HCT116 (cell line): ENCODE data around the gene HS6ST3. TPM values are rescaled to one million over a fixed set of nuclear protein-coding genes. Genes with fewer than 3 reads are reported as not detected.

ENCODE experiments used
- ATAC-seq: fragments of 200-7000 bp; cut with Tn5 transposase; 2 replicates; pipeline ENCODE4 v1.9.1; 2020; ENCODE audit warnings: mild to moderate bottlenecking, moderate library complexity
- BruUV-seq: library from RNA; stranded (reverse); fragments of 400-500 nt; replicated peaks from 2 replicates; lab custom pipeline; 2021; lab: Mats Ljungman, UMichigan
- CTCF ChIA-PET: fragments of 300-600 bp; sonication (Branson Sonifier 250); formaldehyde crosslinking; loops from one replicate; lab custom pipeline; 2021; ENCODE audit warnings: antibody characterized with exemption; lab: Charles Lee
- POLR2A ChIA-PET: fragments of 300-600, 350-600 bp; sonication (Branson Sonifier 250); formaldehyde crosslinking; loops from one replicate; lab custom pipeline; 2021; ENCODE audit warnings: antibody characterized with exemption; lab: Charles Lee
- RAD21 ChIA-PET, 2 experiments: fragments of 300-600 bp; sonication (Branson Sonifier 250); formaldehyde crosslinking; loops; one replicate each; lab custom pipeline; 2023; ENCODE audit warnings: low total read pairs in 2 of 2; ENCODE audit not compliant: uncharacterized antibody in 2 of 2, unreplicated experiment in 2 of 2, low non-redundant PET in 1 of 2; lab: Charles Lee
- DNase-seq: peaks from one replicate; pipeline ENCODE4 v3.0.0-alpha.2; 2010; ENCODE audit warnings: low read depth, low spot score
- H2AFZ ChIP-seq: fragments of 200-600 bp; shearing (Covaris generic), sonication (generic); 2 replicates; pipeline ENCODE4 v1.6.1; 2017; ENCODE audit warnings: low read depth, mixed run types, mixed read lengths, antibody characterized with exemption, low read length; ENCODE audit not compliant: poor library complexity, severe bottlenecking
- H3K27ac ChIP-seq: 2 replicates; pipeline ENCODE4 v1.5.1; 2012; ENCODE audit warnings: low read depth, low read length
- H3K27me3 ChIP-seq: fragments of 200-600 bp; sonication (generic); 2 replicates; pipeline ENCODE4 v1.6.1; 2016; ENCODE audit warnings: mixed run types, low read length, mixed read lengths; ENCODE audit not compliant: insufficient read depth
- H3K36me3 ChIP-seq, 2 experiments: fragments of 200-500 bp in 1 of 2; fragments of 200-600 bp in 1 of 2; sonication (Bioruptor generic) in 1 of 2; sonication (generic) in 1 of 2; 2 replicates each; pipeline versions ENCODE4 v1.5.1 to v1.6.1; 2014 to 2016; ENCODE audit warnings: low read length in 2 of 2, inconsistent platforms in 1 of 2, mixed read lengths in 1 of 2, mixed run types in 1 of 2; ENCODE audit not compliant: insufficient read depth in 2 of 2, control insufficient read depth in 1 of 2
- H3K4me1 ChIP-seq, 2 experiments: fragments of 200-600 bp in 1 of 2; sonication (generic) in 1 of 2; 2 replicates each; pipeline versions ENCODE4 v1.5.1 to v1.6.1; 2012 to 2017; ENCODE audit warnings: low read length in 2 of 2, inconsistent platforms in 1 of 2, mild to moderate bottlenecking in 1 of 2, mixed read lengths in 1 of 2, mixed run types in 1 of 2, moderate library complexity in 1 of 2; ENCODE audit not compliant: insufficient read depth in 2 of 2, control insufficient read depth in 1 of 2
- H3K4me2 ChIP-seq: fragments of 200-600 bp; sonication (generic); 2 replicates; pipeline ENCODE4 v1.6.1; 2017; ENCODE audit warnings: mixed run types, low read length, mixed read lengths
- H3K4me3 ChIP-seq, 2 experiments: fragments of 200-600 bp in 1 of 2; sonication (generic) in 1 of 2; replicated peaks in 1 of 2; 2 replicates each; pipeline ENCODE4 v1.5.1; 2011 to 2016; ENCODE audit warnings: low read length in 2 of 2, control low read depth in 1 of 2, low read depth in 1 of 2, mild to moderate bottlenecking in 1 of 2, mixed read lengths in 1 of 2, mixed run types in 1 of 2
- H3K79me2 ChIP-seq: fragments of 200-600 bp; sonication (generic); 2 replicates; pipeline ENCODE4 v1.6.1; 2017; ENCODE audit warnings: mild to moderate bottlenecking, mixed run types, low read length, moderate library complexity, mixed read lengths; ENCODE audit not compliant: insufficient read depth
- H3K9ac ChIP-seq: fragments of 200-600 bp; sonication (generic); 2 replicates; pipeline ENCODE4 v1.6.1; 2016; ENCODE audit warnings: low read length, mixed read lengths
- H3K9me2 ChIP-seq: fragments of 200-600 bp; sonication (generic), shearing (Covaris generic); 2 replicates; pipeline ENCODE4 v1.6.1; 2017; ENCODE audit warnings: mixed run types, mild to moderate bottlenecking, moderate library complexity; ENCODE audit not compliant: insufficient read depth
- H3K9me3 ChIP-seq, 2 experiments: fragments of 200-500 bp in 1 of 2; fragments of 200-600 bp in 1 of 2; sonication (Bioruptor generic) in 1 of 2; sonication (generic) in 1 of 2; 2 replicates each; pipeline ENCODE4 v1.6.1; 2014 to 2017; ENCODE audit warnings: low read length in 2 of 2, mixed read lengths in 2 of 2, inconsistent platforms in 1 of 2, low read depth in 1 of 2, mild to moderate bottlenecking in 1 of 2, mixed run types in 1 of 2, moderate library complexity in 1 of 2; ENCODE audit not compliant: control insufficient read depth in 1 of 2, insufficient read depth in 1 of 2
- H4K20me1 ChIP-seq: fragments of 200-600 bp; sonication (generic), shearing (Covaris generic); 2 replicates; pipeline ENCODE4 v1.6.1; 2017; ENCODE audit warnings: mixed run types, mild to moderate bottlenecking, moderate library complexity; ENCODE audit not compliant: insufficient read depth
- CBX3 ChIP-seq: IDR thresholded peaks from 2 replicates; pipeline ENCODE4 v1.6.1; 2012; ENCODE audit warnings: low read depth
- CEBPB ChIP-seq: IDR thresholded peaks from 2 replicates; pipeline ENCODE4 v1.6.1; 2012; ENCODE audit warnings: low read depth
- CTCF ChIP-seq, 3 experiments: fragments of 200-600 bp in 1 of 3; sonication (generic) in 1 of 3; IDR thresholded peaks in 2 of 3; conservative IDR thresholded peaks in 1 of 3; 2 replicates each; pipeline ENCODE4 v1.5.1; 2012 to 2017; ENCODE audit warnings: low read depth in 2 of 3, low read length in 2 of 3, antibody characterized with exemption in 1 of 3, borderline replicate concordance in 1 of 3, control low read depth in 1 of 3, mild to moderate bottlenecking in 1 of 3, mixed read lengths in 1 of 3, mixed run types in 1 of 3, moderate library complexity in 1 of 3; ENCODE audit not compliant: insufficient read depth in 1 of 3
- EGR1 ChIP-seq: IDR thresholded peaks from 2 replicates; pipeline ENCODE4 v1.6.1; 2012; ENCODE audit warnings: low read depth
- ELF1 ChIP-seq: IDR thresholded peaks from 2 replicates; pipeline ENCODE4 v1.6.1; 2012; ENCODE audit warnings: low read depth, borderline replicate concordance
- EZH2 ChIP-seq: fragments of 200-600 bp; sonication (generic); IDR thresholded peaks from 2 replicates; pipeline ENCODE4 v1.6.1; 2017; ENCODE audit warnings: antibody characterized with exemption, mixed run types
- FOSL1 ChIP-seq: IDR thresholded peaks from 2 replicates; pipeline ENCODE4 v1.6.1; 2012; ENCODE audit warnings: low read depth
- JUND ChIP-seq: IDR thresholded peaks from 2 replicates; pipeline ENCODE4 v1.6.1; 2012
- POLR2A ChIP-seq: IDR thresholded peaks from 2 replicates; pipeline ENCODE4 v1.7.0; 2011; ENCODE audit warnings: borderline replicate concordance; ENCODE audit not compliant: insufficient read depth, insufficient read length; ENCODE audit errors: extremely low read depth
- POLR2AphosphoS5 ChIP-seq: IDR thresholded peaks from 2 replicates; pipeline ENCODE4 v1.6.1; 2011; ENCODE audit warnings: mild to moderate bottlenecking, low read depth, low read length, moderate library complexity
- RAD21 ChIP-seq: IDR thresholded peaks from 2 replicates; pipeline ENCODE4 v1.6.1; 2012; ENCODE audit warnings: low read depth, mild to moderate bottlenecking
- SP1 ChIP-seq: IDR thresholded peaks from 2 replicates; pipeline ENCODE4 v1.6.1; 2012; ENCODE audit warnings: low read depth
- SRF ChIP-seq: IDR thresholded peaks from 2 replicates; pipeline ENCODE4 v1.6.1; 2012; ENCODE audit warnings: low read depth
- ZBTB33 ChIP-seq: IDR thresholded peaks from 2 replicates; pipeline ENCODE4 v1.6.1; 2011; ENCODE audit warnings: mild to moderate bottlenecking, low read length, moderate library complexity; ENCODE audit not compliant: insufficient replicate concordance; ENCODE audit errors: extremely low read depth
- ZFX ChIP-seq: fragments of 450-650 bp; IDR thresholded peaks from 2 replicates; pipeline ENCODE4 v1.6.1; 2017
- ZNF274 ChIP-seq: fragments of 200-500 bp; sonication (Bioruptor generic); IDR thresholded peaks from 2 replicates; pipeline ENCODE4 v1.6.1; 2014; ENCODE audit warnings: mild to moderate bottlenecking, low read depth, low read length, inconsistent platforms
- intact Hi-C: fragments of 100-400 bp; cut with micrococcal nuclease; formaldehyde crosslinking; loops from 2 replicates; pipeline ENCODE4 v1.10.0; 2022
- total RNA-seq: library from RNA; stranded (reverse); gene quantifications from one replicate; pipeline ENCODE4 v1.2.1, GENCODE V29; 2021; ENCODE audit not compliant: unreplicated experiment
- TF ChIP-seq, protein P1 (sequence below): IDR thresholded peaks from 2 replicates; pipeline ENCODE4 v1.6.1; 2012
- TF ChIP-seq, protein P2 (sequence below): IDR thresholded peaks from 2 replicates; pipeline ENCODE4 v1.6.1; 2012; ENCODE audit warnings: low read depth
- TF ChIP-seq, protein P3 (sequence below): IDR thresholded peaks from 2 replicates; pipeline ENCODE4 v1.6.1; 2012

Gene HS6ST3
- total RNA-seq, 1 experiment from 2014 or later, result 0.10 TPM

DNA sequence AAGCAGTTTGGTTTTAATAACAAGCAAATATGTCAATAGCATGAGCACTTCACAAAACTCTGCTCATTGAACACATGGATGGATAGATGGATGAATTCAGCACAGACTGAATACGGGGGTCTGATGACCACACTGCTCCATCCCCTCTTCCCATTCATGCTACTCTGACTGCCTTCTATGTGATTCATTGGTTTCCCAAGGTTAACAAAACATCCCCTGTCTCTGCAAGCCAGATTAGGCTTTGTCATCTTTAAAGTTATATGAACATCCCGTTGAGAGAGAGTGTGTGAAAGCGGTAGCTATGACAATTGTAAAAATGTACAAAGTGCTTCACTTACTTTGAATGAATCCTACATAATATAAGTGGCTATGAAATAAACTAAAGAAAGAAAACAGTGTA lies 651.9 kb downstream of the HS6ST3 start:
- no peaks in the 10 kb centered on the region for H3K9me3 ChIP-seq
- intact Hi-C loops, result no loop called here
- H3K4me1 ChIP-seq, result no peaks in the 10 kb centered on the region
- no peak overlapping the region for H3K4me2 ChIP-seq
- H3K27ac ChIP-seq, result no peak overlapping the region
- no peaks in the 10 kb centered on the region for H3K79me2 ChIP-seq
- CTCF ChIA-PET, result no interaction called here
- no peak overlapping the region for H2AFZ ChIP-seq
- H3K4me3 ChIP-seq, result no peak overlapping the region
- DNase-seq, result no peak
- no peaks in the 10 kb centered on the region for H4K20me1 ChIP-seq
- POLR2A ChIA-PET, result no interaction called here
- H3K36me3 ChIP-seq, result no peaks in the 10 kb centered on the region
- no peak overlapping the region for H3K9ac ChIP-seq
- TF ChIP-seq, protein P1, sequence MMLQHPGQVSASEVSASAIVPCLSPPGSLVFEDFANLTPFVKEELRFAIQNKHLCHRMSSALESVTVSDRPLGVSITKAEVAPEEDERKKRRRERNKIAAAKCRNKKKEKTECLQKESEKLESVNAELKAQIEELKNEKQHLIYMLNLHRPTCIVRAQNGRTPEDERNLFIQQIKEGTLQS, result no peak
- no peak for TF ChIP-seq CEBPB
- TF ChIP-seq ZBTB33, result no peak
- no peak for TF ChIP-seq EZH2
- no peak for TF ChIP-seq POLR2AphosphoS5
- TF ChIP-seq, protein P2, sequence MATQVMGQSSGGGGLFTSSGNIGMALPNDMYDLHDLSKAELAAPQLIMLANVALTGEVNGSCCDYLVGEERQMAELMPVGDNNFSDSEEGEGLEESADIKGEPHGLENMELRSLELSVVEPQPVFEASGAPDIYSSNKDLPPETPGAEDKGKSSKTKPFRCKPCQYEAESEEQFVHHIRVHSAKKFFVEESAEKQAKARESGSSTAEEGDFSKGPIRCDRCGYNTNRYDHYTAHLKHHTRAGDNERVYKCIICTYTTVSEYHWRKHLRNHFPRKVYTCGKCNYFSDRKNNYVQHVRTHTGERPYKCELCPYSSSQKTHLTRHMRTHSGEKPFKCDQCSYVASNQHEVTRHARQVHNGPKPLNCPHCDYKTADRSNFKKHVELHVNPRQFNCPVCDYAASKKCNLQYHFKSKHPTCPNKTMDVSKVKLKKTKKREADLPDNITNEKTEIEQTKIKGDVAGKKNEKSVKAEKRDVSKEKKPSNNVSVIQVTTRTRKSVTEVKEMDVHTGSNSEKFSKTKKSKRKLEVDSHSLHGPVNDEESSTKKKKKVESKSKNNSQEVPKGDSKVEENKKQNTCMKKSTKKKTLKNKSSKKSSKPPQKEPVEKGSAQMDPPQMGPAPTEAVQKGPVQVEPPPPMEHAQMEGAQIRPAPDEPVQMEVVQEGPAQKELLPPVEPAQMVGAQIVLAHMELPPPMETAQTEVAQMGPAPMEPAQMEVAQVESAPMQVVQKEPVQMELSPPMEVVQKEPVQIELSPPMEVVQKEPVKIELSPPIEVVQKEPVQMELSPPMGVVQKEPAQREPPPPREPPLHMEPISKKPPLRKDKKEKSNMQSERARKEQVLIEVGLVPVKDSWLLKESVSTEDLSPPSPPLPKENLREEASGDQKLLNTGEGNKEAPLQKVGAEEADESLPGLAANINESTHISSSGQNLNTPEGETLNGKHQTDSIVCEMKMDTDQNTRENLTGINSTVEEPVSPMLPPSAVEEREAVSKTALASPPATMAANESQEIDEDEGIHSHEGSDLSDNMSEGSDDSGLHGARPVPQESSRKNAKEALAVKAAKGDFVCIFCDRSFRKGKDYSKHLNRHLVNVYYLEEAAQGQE, result no peak
- no peak for TF ChIP-seq CTCF (IDR thresholded peaks at IDR 0.05 in 2 of 3, conservative IDR thresholded peaks at IDR 0.05 in 1 of 3; ENCODE audit: borderline replicate concordance in 1 of 3, insufficient read depth in 1 of 3, low read depth in 2 of 3, low read length in 2 of 3)
- no peak for TF ChIP-seq SP1
- no peak for TF ChIP-seq SRF
- no peak for TF ChIP-seq POLR2A
- no peak for TF ChIP-seq RAD21
- no peak for TF ChIP-seq ZFX
- TF ChIP-seq JUND, result no peak
- no peak for TF ChIP-seq ZNF274
- no peak for TF ChIP-seq CBX3
- no peak for TF ChIP-seq EGR1
- no peak for TF ChIP-seq FOSL1
- no peak for TF ChIP-seq ELF1
- TF ChIP-seq, protein P3, sequence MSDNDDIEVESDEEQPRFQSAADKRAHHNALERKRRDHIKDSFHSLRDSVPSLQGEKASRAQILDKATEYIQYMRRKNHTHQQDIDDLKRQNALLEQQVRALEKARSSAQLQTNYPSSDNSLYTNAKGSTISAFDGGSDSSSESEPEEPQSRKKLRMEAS, result no peak
- RAD21 ChIA-PET, result no interaction called here
- BruUV-seq, result no TSS peak
- no peaks in the 10 kb centered on the region for H3K9me2 ChIP-seq
- H3K27me3 ChIP-seq, result peaks cover 34% of the 10 kb centered on the region
- ATAC-seq, result no peak
